Panc1 (cell line): ENCODE measurements around the gene CAPS. TPM values are rescaled to one million over a fixed set of nuclear protein-coding genes. Genes with fewer than 3 reads are reported as not detected.

Source experiments
- ATAC-seq: fragments of 200-7000 bp; cut with Tn5 transposase; 2 replicates; pipeline ENCODE4 v1.9.1; 2020; ENCODE audit warnings: mild to moderate bottlenecking, moderate library complexity
- BruUV-seq: library from RNA; stranded (reverse); fragments of 400-500 nt; replicated peaks from 2 replicates; lab custom pipeline; 2021; lab: Mats Ljungman, UMichigan
- CTCF ChIA-PET: fragments of 300-600 bp; sonication (Branson Sonifier 250); formaldehyde crosslinking; loops from one replicate; lab custom pipeline; 2022; ENCODE audit warnings: antibody characterized with exemption; lab: Charles Lee
- POLR2A ChIA-PET: fragments of 300-600 bp; sonication (Branson Sonifier 250); formaldehyde crosslinking; loops from one replicate; lab custom pipeline; 2022; ENCODE audit warnings: antibody characterized with exemption; lab: Charles Lee
- DNase-seq: peaks from one replicate; pipeline ENCODE4 v3.0.0-alpha.2; 2010; ENCODE audit warnings: low read depth, low spot score
- H3K27ac ChIP-seq: 2 replicates; pipeline ENCODE4 v1.5.1; 2011; ENCODE audit warnings: mild to moderate bottlenecking, low read length, inconsistent platforms
- H3K27me3 ChIP-seq: fragments of 200-500 bp; sonication (Bioruptor generic); 2 replicates; pipeline ENCODE4 v1.6.0; 2014; ENCODE audit warnings: low read length, inconsistent platforms; ENCODE audit not compliant: control insufficient read depth, insufficient read depth
- H3K36me3 ChIP-seq: fragments of 200-500 bp; sonication (Bioruptor generic); 2 replicates; pipeline ENCODE4 v1.5.1; 2014; ENCODE audit warnings: inconsistent platforms, mild to moderate bottlenecking, low read length, moderate library complexity; ENCODE audit not compliant: control insufficient read depth, insufficient read depth
- H3K4me1 ChIP-seq: 2 replicates; pipeline ENCODE4 v1.5.1; 2011; ENCODE audit warnings: inconsistent platforms, mild to moderate bottlenecking, low read length, moderate library complexity; ENCODE audit not compliant: control insufficient read depth, insufficient read depth
- H3K4me3 ChIP-seq, 2 experiments: 2 replicates each; pipeline ENCODE4 v1.5.1; 2011 to 2012; ENCODE audit warnings: low read depth in 2 of 2, low read length in 2 of 2, mild to moderate bottlenecking in 2 of 2, inconsistent platforms in 1 of 2, moderate library complexity in 1 of 2
- H3K9me3 ChIP-seq: fragments of 200-500 bp; sonication (Bioruptor generic); 2 replicates; pipeline ENCODE4 v1.5.1; 2014; ENCODE audit warnings: low read depth, mild to moderate bottlenecking, inconsistent platforms, low read length, moderate library complexity; ENCODE audit not compliant: control insufficient read depth, insufficient read depth
- POLR2AphosphoS5 ChIP-seq: IDR thresholded peaks from 2 replicates; pipeline ENCODE4 v1.6.1; 2012; ENCODE audit warnings: mild to moderate bottlenecking, low read depth, low read length, moderate library complexity
- SIN3A ChIP-seq: IDR thresholded peaks from 2 replicates; pipeline ENCODE4 v1.6.1; 2012; ENCODE audit warnings: low read depth, mild to moderate bottlenecking, low read length, moderate library complexity, borderline replicate concordance; ENCODE audit not compliant: insufficient read depth
- TCF7L2 ChIP-seq: IDR thresholded peaks from 2 replicates; pipeline ENCODE4 v1.6.1; 2011; ENCODE audit warnings: mild to moderate bottlenecking, low read depth, low read length, inconsistent platforms
- in situ Hi-C: cut with HindIII; loops from 2 replicates; pipeline ENCODE4 v1.10.0; 2016; ENCODE audit warnings: low sequenced_read_pairs, low pct_unique_long_range_greater_than_20kb
- intact Hi-C: fragments of 100-400 bp; cut with micrococcal nuclease; formaldehyde crosslinking; loops from one replicate; pipeline ENCODE4 v1.10.0; 2022; ENCODE audit not compliant: unreplicated experiment
- total RNA-seq: library from RNA; stranded (reverse); gene quantifications from one replicate; pipeline ENCODE4 v1.2.1, GENCODE V29; 2021; ENCODE audit not compliant: unreplicated experiment
- TF ChIP-seq, protein P1 (sequence below): fragments of 450-650 bp; IDR thresholded peaks from 2 replicates; pipeline ENCODE4 v1.5.1; 2017; ENCODE audit warnings: mild to moderate bottlenecking
- TF ChIP-seq, protein P2 (sequence below), 2 experiments: IDR thresholded peaks; 2 replicates each; pipeline ENCODE4 v1.6.1; 2011 to 2012; ENCODE audit warnings: low read depth in 2 of 2, control low read depth in 1 of 2, low read length in 1 of 2, mild to moderate bottlenecking in 1 of 2, moderate library complexity in 1 of 2; ENCODE audit not compliant: insufficient read depth in 1 of 2

Gene CAPS
- total RNA-seq, 1 experiment from 2014 or later, result 9.2 TPM

DNA sequence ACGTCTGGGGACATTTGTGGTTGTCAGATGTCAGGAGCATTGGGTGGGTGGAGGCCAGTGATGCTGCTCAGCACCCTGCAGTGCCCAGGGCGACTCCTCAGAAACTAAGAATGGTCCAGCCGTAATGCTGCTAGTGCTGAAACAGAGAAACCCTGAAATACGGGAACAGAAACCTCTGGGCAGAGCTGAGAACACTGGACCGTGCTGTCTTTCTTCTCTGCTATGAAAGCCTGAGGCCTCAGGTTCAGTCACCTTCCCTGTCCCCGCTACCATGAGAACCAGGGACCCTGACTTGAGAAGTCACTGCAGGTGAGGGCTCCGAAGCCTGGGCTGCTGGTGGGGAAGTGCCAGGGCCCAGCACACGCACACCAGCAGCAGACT lies 13.4 kb downstream of the CAPS start:
- ChIA-PET POLR2A (no interaction called here), CTCF (no interaction called here)
- Histone ChIP-seq H3K4me3 (no peak overlapping the region), H3K27me3 (no peaks in the 10 kb centered on the region), H3K4me1 (no peaks in the 10 kb centered on the region), H3K9me3 (no peaks in the 10 kb centered on the region), H3K36me3 (no peaks in the 10 kb centered on the region), H3K27ac (no peak overlapping the region)
- ATAC-seq (no peak), DNase-seq (no peak)
- in situ Hi-C loops (no loop called here), intact Hi-C loops (no loop called here)
- BruUV-seq, result no TSS peak
- TF ChIP-seq SIN3A (no peak), POLR2AphosphoS5 (no peak), TCF7L2 (no peak)
- TF ChIP-seq, protein P1, sequence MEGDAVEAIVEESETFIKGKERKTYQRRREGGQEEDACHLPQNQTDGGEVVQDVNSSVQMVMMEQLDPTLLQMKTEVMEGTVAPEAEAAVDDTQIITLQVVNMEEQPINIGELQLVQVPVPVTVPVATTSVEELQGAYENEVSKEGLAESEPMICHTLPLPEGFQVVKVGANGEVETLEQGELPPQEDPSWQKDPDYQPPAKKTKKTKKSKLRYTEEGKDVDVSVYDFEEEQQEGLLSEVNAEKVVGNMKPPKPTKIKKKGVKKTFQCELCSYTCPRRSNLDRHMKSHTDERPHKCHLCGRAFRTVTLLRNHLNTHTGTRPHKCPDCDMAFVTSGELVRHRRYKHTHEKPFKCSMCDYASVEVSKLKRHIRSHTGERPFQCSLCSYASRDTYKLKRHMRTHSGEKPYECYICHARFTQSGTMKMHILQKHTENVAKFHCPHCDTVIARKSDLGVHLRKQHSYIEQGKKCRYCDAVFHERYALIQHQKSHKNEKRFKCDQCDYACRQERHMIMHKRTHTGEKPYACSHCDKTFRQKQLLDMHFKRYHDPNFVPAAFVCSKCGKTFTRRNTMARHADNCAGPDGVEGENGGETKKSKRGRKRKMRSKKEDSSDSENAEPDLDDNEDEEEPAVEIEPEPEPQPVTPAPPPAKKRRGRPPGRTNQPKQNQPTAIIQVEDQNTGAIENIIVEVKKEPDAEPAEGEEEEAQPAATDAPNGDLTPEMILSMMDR, result no peak
- TF ChIP-seq, protein P2, sequence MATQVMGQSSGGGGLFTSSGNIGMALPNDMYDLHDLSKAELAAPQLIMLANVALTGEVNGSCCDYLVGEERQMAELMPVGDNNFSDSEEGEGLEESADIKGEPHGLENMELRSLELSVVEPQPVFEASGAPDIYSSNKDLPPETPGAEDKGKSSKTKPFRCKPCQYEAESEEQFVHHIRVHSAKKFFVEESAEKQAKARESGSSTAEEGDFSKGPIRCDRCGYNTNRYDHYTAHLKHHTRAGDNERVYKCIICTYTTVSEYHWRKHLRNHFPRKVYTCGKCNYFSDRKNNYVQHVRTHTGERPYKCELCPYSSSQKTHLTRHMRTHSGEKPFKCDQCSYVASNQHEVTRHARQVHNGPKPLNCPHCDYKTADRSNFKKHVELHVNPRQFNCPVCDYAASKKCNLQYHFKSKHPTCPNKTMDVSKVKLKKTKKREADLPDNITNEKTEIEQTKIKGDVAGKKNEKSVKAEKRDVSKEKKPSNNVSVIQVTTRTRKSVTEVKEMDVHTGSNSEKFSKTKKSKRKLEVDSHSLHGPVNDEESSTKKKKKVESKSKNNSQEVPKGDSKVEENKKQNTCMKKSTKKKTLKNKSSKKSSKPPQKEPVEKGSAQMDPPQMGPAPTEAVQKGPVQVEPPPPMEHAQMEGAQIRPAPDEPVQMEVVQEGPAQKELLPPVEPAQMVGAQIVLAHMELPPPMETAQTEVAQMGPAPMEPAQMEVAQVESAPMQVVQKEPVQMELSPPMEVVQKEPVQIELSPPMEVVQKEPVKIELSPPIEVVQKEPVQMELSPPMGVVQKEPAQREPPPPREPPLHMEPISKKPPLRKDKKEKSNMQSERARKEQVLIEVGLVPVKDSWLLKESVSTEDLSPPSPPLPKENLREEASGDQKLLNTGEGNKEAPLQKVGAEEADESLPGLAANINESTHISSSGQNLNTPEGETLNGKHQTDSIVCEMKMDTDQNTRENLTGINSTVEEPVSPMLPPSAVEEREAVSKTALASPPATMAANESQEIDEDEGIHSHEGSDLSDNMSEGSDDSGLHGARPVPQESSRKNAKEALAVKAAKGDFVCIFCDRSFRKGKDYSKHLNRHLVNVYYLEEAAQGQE (IDR thresholded peaks at IDR 0.05; ENCODE audit: insufficient read depth in 1 of 2, low read depth in 2 of 2, low read length in 1 of 2), result no peak

DNA sequence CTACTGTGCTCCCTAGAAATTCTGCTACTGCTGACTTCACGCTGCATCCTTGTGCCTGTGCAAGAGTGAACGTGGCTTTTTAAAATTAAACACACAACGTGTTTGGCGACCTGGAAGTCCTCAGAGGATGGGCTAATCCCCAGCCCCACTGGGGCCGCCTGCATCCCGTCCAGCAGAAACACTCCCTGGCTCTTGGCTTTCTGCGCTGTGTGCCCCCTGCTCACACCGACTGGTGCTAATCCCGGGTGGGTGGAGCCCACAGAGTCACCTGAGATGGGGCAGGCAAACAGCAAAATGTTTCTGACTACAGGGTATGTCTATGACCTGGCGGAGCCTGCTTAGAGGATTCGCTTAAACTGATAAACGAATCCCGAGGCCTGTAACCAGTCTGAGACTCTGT lies 15.1 kb downstream of the CAPS start:
- Histone ChIP-seq H3K4me1 (no peaks in the 10 kb centered on the region), H3K9me3 (no peaks in the 10 kb centered on the region), H3K4me3 (no peak overlapping the region), H3K27me3 (no peaks in the 10 kb centered on the region), H3K36me3 (no peaks in the 10 kb centered on the region), H3K27ac (no peak overlapping the region)
- no peak for DNase-seq
- ChIA-PET CTCF (no interaction called here), POLR2A (no interaction called here)
- TF ChIP-seq POLR2AphosphoS5 (no peak), SIN3A (no peak), TCF7L2 (no peak)
- TF ChIP-seq, protein P1, result no peak
- TF ChIP-seq, protein P2 (IDR thresholded peaks at IDR 0.05; ENCODE audit: insufficient read depth in 1 of 2, low read depth in 2 of 2, low read length in 1 of 2), result no peak
- ATAC-seq, result no peak
- intact Hi-C loops (no loop called here), in situ Hi-C loops (no loop called here)
- BruUV-seq, result no TSS peak
